ENCODE data around the gene NOL9. TPM values are rescaled to one million over a fixed set of nuclear protein-coding genes. Genes with fewer than 3 reads are reported as not detected.

Gene NOL9
- total and polyA plus RNA-seq, 2 of the 13 experiments (the other 11 are each of a cell fraction or from before 2014, with no cell fraction given): 18.0 to 24.7 TPM

GRCh38 chr1:6512245-6512907 is 41.9 kb downstream of the NOL9 start (continued):
- no peak for TF ChIP-seq STAT6 (CRISPR knock-in tag; IDR thresholded peaks at IDR 0.05; ENCODE audit: borderline replicate concordance)
- TF ChIP-seq ZNF460 (CRISPR knock-in tag; IDR thresholded peaks at IDR 0.05; ENCODE audit: borderline replicate concordance): no peak
- no peak for TF ChIP-seq FOXK2 (IDR thresholded peaks at IDR 0.05)
- TF ChIP-seq MTA1 (CRISPR knock-in tag; IDR thresholded peaks at IDR 0.05; ENCODE audit: borderline replicate concordance): peak; percentile 43; the same call in 1 of the 2 replicates
- TF ChIP-seq MEIS1 (CRISPR knock-in tag; IDR thresholded peaks at IDR 0.05; ENCODE audit: borderline replicate concordance): no peak
- TF ChIP-seq SYNCRIP (IDR thresholded peaks at IDR 0.05; ENCODE audit: insufficient read depth, low read depth, low read length): no peak
- no peak for TF ChIP-seq ZBTB38 (CRISPR knock-in tag; IDR thresholded peaks at IDR 0.05)
- TF ChIP-seq TRAFD1 (CRISPR knock-in tag; IDR thresholded peaks at IDR 0.05; ENCODE audit: borderline replicate concordance): no peak
- TF ChIP-seq KLF15 (CRISPR knock-in tag; IDR thresholded peaks at IDR 0.05; ENCODE audit: borderline replicate concordance): no peak
- TF ChIP-seq ZBTB34 (CRISPR knock-in tag; IDR thresholded peaks at IDR 0.05): 0 out of 2 replicates have a peak, but pooled peaks have one; percentile 8
- TF ChIP-seq TAF1 (CRISPR knock-in tag; IDR thresholded peaks at IDR 0.05): no peak
- no peak for TF ChIP-seq THAP7 (CRISPR knock-in tag; IDR thresholded peaks at IDR 0.05)
- TF ChIP-seq PATZ1 (CRISPR knock-in tag; IDR thresholded peaks at IDR 0.05): peak; percentile 85
- TF ChIP-seq MEIS2 (CRISPR knock-in tag; IDR thresholded peaks at IDR 0.05): no peak
- TF ChIP-seq FOXM1 (CRISPR knock-in tag; IDR thresholded peaks at IDR 0.05): no peak
- TF ChIP-seq DNMT1 (CRISPR knock-in tag; IDR thresholded peaks at IDR 0.05): no peak
- no peak for TF ChIP-seq CREB1 (IDR thresholded peaks at IDR 0.05)
- no peak for TF ChIP-seq CREB1 (CRISPR knock-in tag; IDR thresholded peaks at IDR 0.05)
- TF ChIP-seq NCOA1 (CRISPR knock-in tag; IDR thresholded peaks at IDR 0.05): no peak
- TF ChIP-seq ZKSCAN8 (CRISPR knock-in tag; IDR thresholded peaks at IDR 0.05; ENCODE audit: borderline replicate concordance): no peak
- TF ChIP-seq ZFP90 (CRISPR knock-in tag; IDR thresholded peaks at IDR 0.05; ENCODE audit: borderline replicate concordance): no peak
